Endothelial cell of umbilical vein (primary cell): ENCODE results near the gene GRID2IP.

Source experiments
- FOS ChIP-seq: IDR thresholded peaks from 2 replicates; pipeline ENCODE4 v1.6.1; 2011; ENCODE audit warnings: mild to moderate bottlenecking, low read length, moderate library complexity, borderline replicate concordance; ENCODE audit not compliant: insufficient read depth
- GATA2 ChIP-seq: IDR thresholded peaks from 2 replicates; pipeline ENCODE4 v1.7.0; 2011; ENCODE audit warnings: low read depth, mild to moderate bottlenecking, moderate library complexity, mixed read lengths, low read length; ENCODE audit not compliant: insufficient read length, insufficient read depth
- TF ChIP-seq, protein P1 (sequence below), 2 donors: IDR thresholded peaks; 1 replicate in 1 of 2; 2 replicates in 1 of 2; pipeline ENCODE4 v1.5.1; 2011; ENCODE audit warnings: low read length in 2 of 2, mild to moderate bottlenecking in 2 of 2, moderate library complexity in 2 of 2, control low read depth in 1 of 2, inconsistent platforms in 1 of 2, low read depth in 1 of 2; ENCODE audit not compliant: insufficient read depth in 1 of 2; ENCODE audit errors: extremely low read depth in 1 of 2

DNA sequence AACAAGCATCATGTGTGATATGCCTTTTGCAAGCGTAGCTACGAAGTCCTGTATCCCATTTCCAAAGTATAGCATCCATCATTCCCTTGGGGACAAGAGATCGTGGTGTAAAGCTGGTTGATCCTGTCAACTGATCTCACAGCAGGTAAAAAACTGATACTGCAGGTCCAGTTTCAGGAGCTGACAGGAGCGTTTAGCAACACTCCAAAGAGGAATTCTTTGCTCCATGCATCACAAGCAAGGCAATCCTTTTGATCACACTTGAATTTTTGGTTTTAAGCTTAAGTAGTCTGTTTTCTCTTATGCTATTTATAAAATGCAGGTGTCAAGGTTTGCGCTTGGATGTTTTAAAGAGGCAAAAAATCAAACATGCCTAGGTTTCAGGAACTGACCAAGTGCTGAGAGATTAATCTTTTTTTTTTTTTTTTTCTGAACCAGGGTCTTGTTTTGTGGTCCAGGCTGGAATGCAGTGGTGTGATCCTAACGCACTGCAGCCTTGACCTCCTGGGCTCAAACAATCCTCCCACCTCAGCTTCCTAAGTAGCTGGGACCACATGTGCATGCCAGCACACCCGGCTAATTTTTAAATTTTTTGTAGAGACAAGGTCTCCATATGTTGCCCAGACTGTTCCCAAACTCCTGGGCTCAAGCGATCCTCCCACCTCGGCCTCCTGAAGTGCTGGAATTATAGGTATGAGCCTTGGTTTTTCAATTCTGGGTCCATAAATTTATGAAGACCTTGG lies 24.2 kb upstream of the GRID2IP start:
- no peak for TF ChIP-seq GATA2
- TF ChIP-seq FOS: no peak
- TF ChIP-seq, protein P1, sequence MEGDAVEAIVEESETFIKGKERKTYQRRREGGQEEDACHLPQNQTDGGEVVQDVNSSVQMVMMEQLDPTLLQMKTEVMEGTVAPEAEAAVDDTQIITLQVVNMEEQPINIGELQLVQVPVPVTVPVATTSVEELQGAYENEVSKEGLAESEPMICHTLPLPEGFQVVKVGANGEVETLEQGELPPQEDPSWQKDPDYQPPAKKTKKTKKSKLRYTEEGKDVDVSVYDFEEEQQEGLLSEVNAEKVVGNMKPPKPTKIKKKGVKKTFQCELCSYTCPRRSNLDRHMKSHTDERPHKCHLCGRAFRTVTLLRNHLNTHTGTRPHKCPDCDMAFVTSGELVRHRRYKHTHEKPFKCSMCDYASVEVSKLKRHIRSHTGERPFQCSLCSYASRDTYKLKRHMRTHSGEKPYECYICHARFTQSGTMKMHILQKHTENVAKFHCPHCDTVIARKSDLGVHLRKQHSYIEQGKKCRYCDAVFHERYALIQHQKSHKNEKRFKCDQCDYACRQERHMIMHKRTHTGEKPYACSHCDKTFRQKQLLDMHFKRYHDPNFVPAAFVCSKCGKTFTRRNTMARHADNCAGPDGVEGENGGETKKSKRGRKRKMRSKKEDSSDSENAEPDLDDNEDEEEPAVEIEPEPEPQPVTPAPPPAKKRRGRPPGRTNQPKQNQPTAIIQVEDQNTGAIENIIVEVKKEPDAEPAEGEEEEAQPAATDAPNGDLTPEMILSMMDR (IDR thresholded peaks at IDR 0.05; ENCODE audit: extremely low read depth in 1 of 2, insufficient read depth in 1 of 2, low read depth in 1 of 2, low read length in 2 of 2): no peak
